Measurements from ENCODE around the gene BRD3OS. TPM values are rescaled to one million over a fixed set of nuclear protein-coding genes. Genes with fewer than 3 reads are reported as not detected.

BRD3OS gene
- total RNA-seq, 1 donor from 2014 or later, result 20.2 TPM

- Mint-ChIP-seq H3K36me3 (ENCODE audit: low read depth, unreplicated experiment) (no peaks in the 10 kb centered on the region), H3K4me1 (ENCODE audit: low read depth, unreplicated experiment) (no peaks in the 10 kb centered on the region), H3K9me3 (ENCODE audit: unreplicated experiment) (peaks cover 4% of the 10 kb centered on the region), H3K4me3 (ENCODE audit: unreplicated experiment) (no peak overlapping the region), H3K27me3 (ENCODE audit: low read depth, unreplicated experiment) (peaks cover 38% of the 10 kb centered on the region), H3K27ac (ENCODE audit: unreplicated experiment) (no peak overlapping the region)
- peaks cover 5% of the 10 kb centered on the region for H3K4me1 ChIP-seq (ENCODE audit: insufficient read depth, low read length)
- H3K27me3 ChIP-seq (ENCODE audit: insufficient read depth, low read length), result no peaks in the 10 kb centered on the region
- no peak overlapping the region for H2AFZ ChIP-seq (ENCODE audit: low read depth, low read length)
- no peaks in the 10 kb centered on the region for H3K79me2 ChIP-seq (ENCODE audit: insufficient read depth, low read length)
- no peak overlapping the region for H3K27ac ChIP-seq (ENCODE audit: low read depth, low read length)
- no peak overlapping the region for H3K4me3 ChIP-seq (ENCODE audit: insufficient read depth, low read depth, low read length)
- FAIRE-seq (no peak), DNase-seq (ENCODE audit: low read depth) (no peak)
- no peaks in the 10 kb centered on the region for H3K9me3 ChIP-seq (ENCODE audit: insufficient read depth, low read depth, low read length)
- H4K20me1 ChIP-seq (ENCODE audit: insufficient read depth, low read length), result no peaks in the 10 kb centered on the region
- H3K36me3 ChIP-seq (ENCODE audit: insufficient read depth, low read length), result no peaks in the 10 kb centered on the region
- no peak overlapping the region for H3K4me2 ChIP-seq (ENCODE audit: low read length)
- TF ChIP-seq, protein P1, sequence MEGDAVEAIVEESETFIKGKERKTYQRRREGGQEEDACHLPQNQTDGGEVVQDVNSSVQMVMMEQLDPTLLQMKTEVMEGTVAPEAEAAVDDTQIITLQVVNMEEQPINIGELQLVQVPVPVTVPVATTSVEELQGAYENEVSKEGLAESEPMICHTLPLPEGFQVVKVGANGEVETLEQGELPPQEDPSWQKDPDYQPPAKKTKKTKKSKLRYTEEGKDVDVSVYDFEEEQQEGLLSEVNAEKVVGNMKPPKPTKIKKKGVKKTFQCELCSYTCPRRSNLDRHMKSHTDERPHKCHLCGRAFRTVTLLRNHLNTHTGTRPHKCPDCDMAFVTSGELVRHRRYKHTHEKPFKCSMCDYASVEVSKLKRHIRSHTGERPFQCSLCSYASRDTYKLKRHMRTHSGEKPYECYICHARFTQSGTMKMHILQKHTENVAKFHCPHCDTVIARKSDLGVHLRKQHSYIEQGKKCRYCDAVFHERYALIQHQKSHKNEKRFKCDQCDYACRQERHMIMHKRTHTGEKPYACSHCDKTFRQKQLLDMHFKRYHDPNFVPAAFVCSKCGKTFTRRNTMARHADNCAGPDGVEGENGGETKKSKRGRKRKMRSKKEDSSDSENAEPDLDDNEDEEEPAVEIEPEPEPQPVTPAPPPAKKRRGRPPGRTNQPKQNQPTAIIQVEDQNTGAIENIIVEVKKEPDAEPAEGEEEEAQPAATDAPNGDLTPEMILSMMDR (IDR thresholded peaks at IDR 0.05; ENCODE audit: insufficient read depth, low read depth, low read length), result no peak
- no peak for TF ChIP-seq EZH2 (IDR thresholded peaks at IDR 0.05; ENCODE audit: insufficient read depth, low read length)
- H3K9ac ChIP-seq (ENCODE audit: low read length), result no peak overlapping the region
These were observed 22.5 kb upstream of the BRD3OS start for GRCh38 chr9:134002796-134003195.

- FAIRE-seq (no peak), DNase-seq (ENCODE audit: low read depth) (no peak)
- Histone ChIP-seq H3K36me3 (ENCODE audit: insufficient read depth, low read length) (no peaks in the 10 kb centered on the region), H3K27ac (ENCODE audit: low read depth, low read length) (no peak overlapping the region), H4K20me1 (ENCODE audit: insufficient read depth, low read length) (no peaks in the 10 kb centered on the region), H3K4me2 (ENCODE audit: low read length) (no peak overlapping the region), H3K9me3 (ENCODE audit: insufficient read depth, low read depth, low read length) (no peaks in the 10 kb centered on the region), H3K79me2 (ENCODE audit: insufficient read depth, low read length) (no peaks in the 10 kb centered on the region), H3K4me3 (ENCODE audit: insufficient read depth, low read depth, low read length) (no peak overlapping the region), H3K27me3 (ENCODE audit: insufficient read depth, low read length) (no peaks in the 10 kb centered on the region), H3K4me1 (ENCODE audit: insufficient read depth, low read length) (peaks cover 5% of the 10 kb centered on the region), H2AFZ (ENCODE audit: low read depth, low read length) (no peak overlapping the region), H3K9ac (ENCODE audit: low read length) (no peak overlapping the region)
- TF ChIP-seq, protein P1 (IDR thresholded peaks at IDR 0.05; ENCODE audit: insufficient read depth, low read depth, low read length), result no peak
- no peak for TF ChIP-seq EZH2 (IDR thresholded peaks at IDR 0.05; ENCODE audit: insufficient read depth, low read length)
- no peaks in the 10 kb centered on the region for H3K36me3 Mint-ChIP-seq (ENCODE audit: low read depth, unreplicated experiment)
- H3K9me3 Mint-ChIP-seq (ENCODE audit: unreplicated experiment), result peaks cover 4% of the 10 kb centered on the region
- no peak overlapping the region for H3K4me3 Mint-ChIP-seq (ENCODE audit: unreplicated experiment)
- no peak overlapping the region for H3K27ac Mint-ChIP-seq (ENCODE audit: unreplicated experiment)
- H3K27me3 Mint-ChIP-seq (ENCODE audit: low read depth, unreplicated experiment), result peaks cover 39% of the 10 kb centered on the region
- H3K4me1 Mint-ChIP-seq (ENCODE audit: low read depth, unreplicated experiment), result no peaks in the 10 kb centered on the region
These were observed 22.0 kb upstream of the BRD3OS start for GRCh38 chr9:134003237-134003636.

GRCh38 chr9:134004131-134004873 is 21.0 kb upstream of the BRD3OS start:
- H3K9me3 Mint-ChIP-seq (ENCODE audit: unreplicated experiment), result peaks cover 4% of the 10 kb centered on the region
- H3K4me3 Mint-ChIP-seq (ENCODE audit: unreplicated experiment), result no peak overlapping the region
- no peak overlapping the region for H3K27ac ChIP-seq (ENCODE audit: low read depth, low read length)
- H3K79me2 ChIP-seq (ENCODE audit: insufficient read depth, low read length), result no peaks in the 10 kb centered on the region
- H3K9ac ChIP-seq (ENCODE audit: low read length), result no peak overlapping the region
- H3K4me1 ChIP-seq (ENCODE audit: insufficient read depth, low read length), result peaks cover 3% of the 10 kb centered on the region
- H3K36me3 Mint-ChIP-seq (ENCODE audit: low read depth, unreplicated experiment), result no peaks in the 10 kb centered on the region
- TF ChIP-seq EZH2 (IDR thresholded peaks at IDR 0.05; ENCODE audit: insufficient read depth, low read length), result no peak
- TF ChIP-seq, protein P1 (IDR thresholded peaks at IDR 0.05; ENCODE audit: insufficient read depth, low read depth, low read length), result no peak
- H3K27me3 ChIP-seq (ENCODE audit: insufficient read depth, low read length), result peaks cover 5% of the 10 kb centered on the region
- H3K4me2 ChIP-seq (ENCODE audit: low read length), result no peak overlapping the region
- no peak for FAIRE-seq
- H3K36me3 ChIP-seq (ENCODE audit: insufficient read depth, low read length), result no peaks in the 10 kb centered on the region
- H3K27ac Mint-ChIP-seq (ENCODE audit: unreplicated experiment), result peak overlapping the region; percentile 55
- H3K27me3 Mint-ChIP-seq (ENCODE audit: low read depth, unreplicated experiment), result peaks cover 46% of the 10 kb centered on the region
- no peaks in the 10 kb centered on the region for H4K20me1 ChIP-seq (ENCODE audit: insufficient read depth, low read length)
- no peaks in the 10 kb centered on the region for H3K9me3 ChIP-seq (ENCODE audit: insufficient read depth, low read depth, low read length)
- no peak for DNase-seq (ENCODE audit: low read depth)
- H3K4me3 ChIP-seq (ENCODE audit: insufficient read depth, low read depth, low read length), result no peak overlapping the region
- H2AFZ ChIP-seq (ENCODE audit: low read depth, low read length), result no peak overlapping the region
- H3K4me1 Mint-ChIP-seq (ENCODE audit: low read depth, unreplicated experiment), result no peaks in the 10 kb centered on the region

Measured in astrocyte (in vitro differentiated cells and primary cell).